Measurements from ENCODE around the gene TMEM214.

TMEM214 gene

GRCh38 chr2:27086724-27087593 is 54.2 kb downstream of the TMEM214 start, which contains the start of gene KHK:
Gene KHK, plus strand, starts transcription at chr2:27086772. Its CDS starts 488 bp downstream, at chr2:27087260.
- DNase-seq, result peak; percentile 48

DNA sequence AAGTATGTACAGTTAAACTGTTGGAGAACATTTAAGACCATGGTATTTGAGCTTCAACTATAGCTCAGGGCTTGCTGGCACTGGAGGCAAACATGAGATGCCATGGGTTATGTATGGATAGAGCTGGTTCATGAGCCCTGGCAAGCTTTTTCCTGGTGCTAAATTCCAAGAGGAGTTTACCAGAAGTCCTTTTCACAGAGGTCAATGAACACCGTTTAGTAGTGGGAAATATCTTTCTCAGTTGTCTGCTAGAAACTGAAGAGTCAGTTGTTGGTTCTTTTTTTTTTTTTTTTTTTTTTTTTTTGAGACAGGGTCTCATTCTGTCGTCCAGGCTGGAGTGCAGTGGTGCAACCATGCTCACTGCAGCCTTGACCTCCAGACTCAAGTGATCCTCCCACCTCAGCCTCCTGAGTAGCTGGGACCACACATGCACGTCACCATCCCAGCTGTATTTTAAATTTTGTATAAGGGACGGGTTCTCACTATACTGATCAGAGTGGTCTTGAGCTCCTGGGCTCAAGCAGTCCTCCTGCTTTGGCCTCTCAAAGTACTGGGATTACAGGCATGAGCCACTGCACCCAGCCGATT is 55.2 kb downstream of the TMEM214 start:
- DNase-seq, result no peak

DNA sequence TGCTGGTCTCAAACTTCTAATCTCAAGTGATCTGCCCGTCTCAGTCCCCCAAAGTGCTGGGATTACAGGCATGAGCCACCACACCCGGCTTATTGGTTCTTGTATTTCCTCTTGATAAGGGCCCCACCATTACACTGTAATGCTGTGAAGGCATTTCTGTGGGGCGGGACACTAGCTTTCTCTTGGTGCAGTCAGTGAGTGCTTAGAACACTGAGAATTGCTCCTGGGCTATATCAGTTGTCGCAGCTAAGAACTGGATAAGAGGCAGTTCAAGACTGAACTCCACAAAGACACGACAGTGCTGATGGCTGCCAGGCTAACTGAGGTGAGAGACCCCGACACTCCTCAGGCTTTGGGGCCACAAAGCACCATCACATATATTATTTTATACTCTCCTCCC is 55.9 kb downstream of the TMEM214 start:
- no peak for DNase-seq

GRCh38 chr2:27089111-27089954 is 56.6 kb downstream of the TMEM214 start:
- DNase-seq, result no peak

All from NCI-H748 treated with DMSO at 0.1 percent for 48 hours (cell line).